Adrenal gland (tissue), 5 donors: ENCODE data around the gene AGO3.

Source experiments
- CTCF ChIP-seq, 6 experiments: fragments of 450-650 bp in 4 of 6; fragments of 200-600 bp in 2 of 6; sonication (generic) in 1 of 6; IDR thresholded peaks; 1 replicate in 5 of 6; 2 replicates in 1 of 6; pipeline versions ENCODE4 v1.5.1 to v1.8.0; 2016 to 2021; ENCODE audit warnings: antibody characterized with exemption in 6 of 6, mild to moderate bottlenecking in 2 of 6, moderate library complexity in 1 of 6
- POLR2A ChIP-seq, 2 donors: fragments of 450-650 bp; IDR thresholded peaks; one replicate each; pipeline ENCODE4 v1.6.1; 2017; ENCODE audit warnings: antibody characterized with exemption in 2 of 2, mild to moderate bottlenecking in 2 of 2, moderate library complexity in 1 of 2
- donor health status: DM: no; HTN: no; CAD: no.

- TF ChIP-seq CTCF (IDR thresholded peaks at IDR 0.05), result no peak
- no peak for TF ChIP-seq POLR2A (IDR thresholded peaks at IDR 0.05)
Measured at GRCh38 chr1:36095760-36096405, 165.0 kb downstream of the AGO3 start.
